Naive thymus-derived CD4-positive, alpha-beta T cell (primary cell): ENCODE measurements around the gene PASD1. TPM values are rescaled to one million over a fixed set of nuclear protein-coding genes. Genes with fewer than 3 reads are reported as not detected.
"Not testable (repeated sequence)": the region's sequence is repeated elsewhere in the genome, so short reads cannot be mapped to it uniquely, and the experiment has no call there.

Experiments
- ATAC-seq: fragments of 150-1000 bp; cut with Tn5 transposase; 2 replicates; pipeline ENCODE4 v1.10.0; 2021; ENCODE audit warnings: mild to moderate bottlenecking, moderate library complexity
- CTCF ChIA-PET: fragments of 350-600 bp; sonication (Branson Sonifier 250); formaldehyde crosslinking; loops from one replicate; lab custom pipeline; 2021; ENCODE audit warnings: antibody characterized with exemption; lab: Charles Lee
- POLR2A ChIA-PET: fragments of 350-600 bp; sonication (Branson Sonifier 250); formaldehyde crosslinking; loops from one replicate; lab custom pipeline; 2021; ENCODE audit warnings: antibody characterized with exemption, inconsistent platforms; lab: Charles Lee
- DNase-seq, 9 donors: peaks; one replicate each; pipeline versions ENCODE4 v3.0.0 to v3.0.0-alpha.2; 2020 to 2022; ENCODE audit warnings: mixed read lengths in 1 of 9
- H3K27ac ChIP-seq: one replicate; pipeline ENCODE4 v1.7.0; 2013; ENCODE audit warnings: mild to moderate bottlenecking, low read depth, low read length, moderate library complexity
- H3K27me3 ChIP-seq, 2 donors: one replicate each; pipeline ENCODE4 v1.7.0; 2013; ENCODE audit warnings: low read length in 2 of 2, mild to moderate bottlenecking in 2 of 2, moderate library complexity in 2 of 2; ENCODE audit not compliant: control insufficient read depth in 2 of 2, insufficient read depth in 2 of 2
- H3K36me3 ChIP-seq, 3 experiments: 1 replicate in 2 of 3; 2 replicates in 1 of 3; pipeline ENCODE4 v1.7.0; 2013; ENCODE audit warnings: low read length in 3 of 3, mild to moderate bottlenecking in 3 of 3, moderate library complexity in 1 of 3; ENCODE audit not compliant: insufficient read depth in 3 of 3, control insufficient read depth in 2 of 3
- H3K4me1 ChIP-seq, 2 donors: one replicate each; pipeline ENCODE4 v1.7.0; 2013; ENCODE audit warnings: low read length in 2 of 2, mild to moderate bottlenecking in 2 of 2, moderate library complexity in 1 of 2; ENCODE audit not compliant: control insufficient read depth in 2 of 2, insufficient read depth in 2 of 2
- H3K4me3 ChIP-seq: 2 replicates; pipeline ENCODE4 v1.7.0; 2013; ENCODE audit warnings: mild to moderate bottlenecking, low read length
- H3K9me3 ChIP-seq, 3 experiments: 1 replicate in 2 of 3; 2 replicates in 1 of 3; pipeline ENCODE4 v1.7.0; 2013; ENCODE audit warnings: low read length in 3 of 3; ENCODE audit not compliant: control insufficient read depth in 2 of 3
- H3K27ac Mint-ChIP-seq, 9 donors: one replicate each; pipeline ENCODE4 v1.8.0; 2020 to 2022; ENCODE audit warnings: mixed read lengths in 9 of 9, mild to moderate bottlenecking in 8 of 9, moderate library complexity in 5 of 9, inconsistent platforms in 2 of 9
- H3K27me3 Mint-ChIP-seq, 5 donors: one replicate each; pipeline ENCODE4 v1.8.0; 2021 to 2022; ENCODE audit warnings: mixed read lengths in 5 of 5, mild to moderate bottlenecking in 1 of 5
- H3K36me3 Mint-ChIP-seq, 5 donors: one replicate each; pipeline ENCODE4 v1.8.0; 2020 to 2022; ENCODE audit warnings: mixed read lengths in 5 of 5, mild to moderate bottlenecking in 3 of 5, inconsistent platforms in 1 of 5
- H3K4me1 Mint-ChIP-seq, 7 donors: one replicate each; pipeline ENCODE4 v1.8.0; 2020 to 2022; ENCODE audit warnings: mixed read lengths in 7 of 7, mild to moderate bottlenecking in 3 of 7, inconsistent platforms in 1 of 7
- H3K4me3 Mint-ChIP-seq, 10 donors: one replicate each; pipeline ENCODE4 v1.8.0; 2020 to 2022; ENCODE audit warnings: mild to moderate bottlenecking in 10 of 10, mixed read lengths in 10 of 10, moderate library complexity in 6 of 10, inconsistent platforms in 2 of 10
- H3K9me3 Mint-ChIP-seq, 11 donors: one replicate each; pipeline ENCODE4 v1.8.0; 2020 to 2022; ENCODE audit warnings: mixed read lengths in 11 of 11, mild to moderate bottlenecking in 4 of 11, inconsistent platforms in 1 of 11, moderate library complexity in 1 of 11
- intact Hi-C, 2 donors: fragments of 100-400 bp; cut with micrococcal nuclease; formaldehyde crosslinking; loops; one replicate each; pipeline ENCODE4 v1.15.1; 2023
- polyA plus RNA-seq, 2 donors: library from polyadenylated mRNA; unstranded; fragments of 300-500 nt; fragmentation: Illumina TruSeq; gene quantifications; one replicate each; pipeline ENCODE4 v1.2.3, GENCODE V29; 2021
- total RNA-seq, 6 experiments: library from RNA in 5 of 6; stranded (reverse) in 5 of 6; gene quantifications; 1 replicate in 5 of 6; 2 replicates in 1 of 6; pipeline ENCODE4 v1.2.3 and lab custom pipeline; 2021 to 2026

PASD1 gene
- total and polyA plus RNA-seq, 7 experiments from 2014 or later: not detected

GRCh38 chrX:151538190-151539122 lies 25.0 kb upstream of the PASD1 start:
- Histone ChIP-seq H3K27me3 (no peaks in the 10 kb centered on the region), H3K4me3 (no peak overlapping the region), H3K9me3 (no peaks in the 10 kb centered on the region), H3K4me1 (no peaks in the 10 kb centered on the region), H3K36me3 (no peaks in the 10 kb centered on the region), H3K27ac (no peak overlapping the region)
- intact Hi-C loops: no loop called here
- H3K27ac Mint-ChIP-seq: peak overlapping the region in 1 of 9 donors; percentile 75
- no peak for ATAC-seq
- H3K36me3 Mint-ChIP-seq: no peaks in the 10 kb centered on the region
- no peak for DNase-seq
- peaks cover 0 to 3% (median 0%) of the 10 kb centered on the region in 11 donors for H3K9me3 Mint-ChIP-seq
- H3K4me3 Mint-ChIP-seq: peak overlapping the region in 1 of 10 donors; percentile 51
- H3K4me1 Mint-ChIP-seq: no peaks in the 10 kb centered on the region
- POLR2A ChIA-PET: no interaction called here
- CTCF ChIA-PET: no interaction called here
- H3K27me3 Mint-ChIP-seq: peaks cover 0 to 1% (median 0%) of the 10 kb centered on the region in 5 donors

GRCh38 chrX:151543706-151544105 lies 19.8 kb upstream of the PASD1 start:
- no peaks in the 10 kb centered on the region for H3K36me3 Mint-ChIP-seq
- H3K27ac ChIP-seq: no peak overlapping the region
- ChIA-PET CTCF (no interaction called here), POLR2A (no interaction called here)
- H3K4me1 Mint-ChIP-seq: no peaks in the 10 kb centered on the region
- H3K4me3 Mint-ChIP-seq: no peak overlapping the region
- peaks cover 0 to 3% (median 0%) of the 10 kb centered on the region in 11 donors for H3K9me3 Mint-ChIP-seq
- ATAC-seq (no peak), DNase-seq (no peak)
- H3K27ac Mint-ChIP-seq: no peak overlapping the region
- no peaks in the 10 kb centered on the region for H3K9me3 ChIP-seq
- no peaks in the 10 kb centered on the region for H3K27me3 ChIP-seq
- intact Hi-C loops: no loop called here
- H3K4me3 ChIP-seq: no peak overlapping the region
- no peaks in the 10 kb centered on the region for H3K36me3 ChIP-seq
- H3K27me3 Mint-ChIP-seq: peaks cover 0 to 8% (median 0%) of the 10 kb centered on the region in 5 donors
- H3K4me1 ChIP-seq: no peaks in the 10 kb centered on the region

- H3K9me3 ChIP-seq, H3K4me1 Mint-ChIP-seq, H3K36me3 Mint-ChIP-seq, H3K27ac Mint-ChIP-seq, H3K36me3 ChIP-seq, CTCF ChIA-PET, ATAC-seq, H3K4me3 Mint-ChIP-seq, H3K9me3 Mint-ChIP-seq, H3K27me3 Mint-ChIP-seq, DNase-seq, H3K4me3 ChIP-seq, H3K4me1 ChIP-seq, intact Hi-C loops, H3K27ac ChIP-seq, POLR2A ChIA-PET, H3K27me3 ChIP-seq: not testable (repeated sequence)
Measured at GRCh38 chrX:151546226-151546625, 17.2 kb upstream of the PASD1 start.

- POLR2A ChIA-PET, ATAC-seq, CTCF ChIA-PET: not testable (repeated sequence)
Measured at GRCh38 chrX:151551176-151551575, 12.3 kb upstream of the PASD1 start.

GRCh38 chrX:151552743-151553142 lies 10.7 kb upstream of the PASD1 start:
- Histone ChIP-seq H3K4me1 (no peaks in the 10 kb centered on the region), H3K36me3 (no peaks in the 10 kb centered on the region), H3K27me3 (no peaks in the 10 kb centered on the region), H3K9me3 (no peaks in the 10 kb centered on the region), H3K27ac (no peak overlapping the region), H3K4me3 (no peak overlapping the region)
- Mint-ChIP-seq H3K27me3 (peaks cover 0 to 6% (median 0%) of the 10 kb centered on the region in 5 donors), H3K4me3 (no peak overlapping the region), H3K4me1 (no peaks in the 10 kb centered on the region), H3K9me3 (peaks cover 0 to 1% (median 0%) of the 10 kb centered on the region in 11 donors), H3K36me3 (peaks cover 0 to 3% (median 0%) of the 10 kb centered on the region in 5 donors), H3K27ac (no peak overlapping the region)
- ChIA-PET CTCF (no interaction called here), POLR2A (no interaction called here)
- no peak for DNase-seq
- intact Hi-C loops: no loop called here
- no peak for ATAC-seq

More at GRCh38 chrX:151551176-151551575, 12.3 kb upstream of the PASD1 start:
- H3K4me1 Mint-ChIP-seq, H3K4me3 Mint-ChIP-seq, H3K9me3 ChIP-seq, intact Hi-C loops, H3K27ac Mint-ChIP-seq, H3K27me3 ChIP-seq, H3K27me3 Mint-ChIP-seq, DNase-seq, H3K36me3 Mint-ChIP-seq, H3K27ac ChIP-seq, H3K4me1 ChIP-seq, H3K4me3 ChIP-seq, H3K9me3 Mint-ChIP-seq, H3K36me3 ChIP-seq: not testable (repeated sequence)

GRCh38 chrX:151555301-151555700 lies 8.2 kb upstream of the PASD1 start:
- ATAC-seq, H3K9me3 Mint-ChIP-seq, DNase-seq, H3K36me3 Mint-ChIP-seq, intact Hi-C loops, H3K36me3 ChIP-seq, H3K4me3 Mint-ChIP-seq, H3K27ac Mint-ChIP-seq, H3K9me3 ChIP-seq, CTCF ChIA-PET, H3K27me3 Mint-ChIP-seq, H3K27me3 ChIP-seq, H3K4me3 ChIP-seq, POLR2A ChIA-PET, H3K4me1 Mint-ChIP-seq, H3K4me1 ChIP-seq, H3K27ac ChIP-seq: not testable (repeated sequence)

GRCh38 chrX:151562485-151562884 lies 990 bp upstream of the PASD1 start:
- H3K4me3 Mint-ChIP-seq, H3K9me3 Mint-ChIP-seq, H3K4me3 ChIP-seq, H3K36me3 ChIP-seq, H3K27me3 Mint-ChIP-seq, DNase-seq, H3K27ac ChIP-seq, H3K4me1 Mint-ChIP-seq, H3K36me3 Mint-ChIP-seq, H3K4me1 ChIP-seq, POLR2A ChIA-PET, intact Hi-C loops, CTCF ChIA-PET, H3K9me3 ChIP-seq, H3K27me3 ChIP-seq, ATAC-seq, H3K27ac Mint-ChIP-seq: not testable (repeated sequence)
